HG03342 (cell line): Measurements from ENCODE around the gene LY86.
"Not testable (repeated sequence)": the region's sequence is repeated elsewhere in the genome, so short reads cannot be mapped to it uniquely, and the experiment has no call there.

ENCODE experiments used
- ATAC-seq: cut with Tn5 transposase; IDR thresholded peaks from one replicate; pipeline ENCODE4 v1.9.1; 2021; ENCODE audit warnings: mild to moderate bottlenecking, moderate library complexity; ENCODE audit not compliant: unreplicated experiment

LY86 gene

DNA sequence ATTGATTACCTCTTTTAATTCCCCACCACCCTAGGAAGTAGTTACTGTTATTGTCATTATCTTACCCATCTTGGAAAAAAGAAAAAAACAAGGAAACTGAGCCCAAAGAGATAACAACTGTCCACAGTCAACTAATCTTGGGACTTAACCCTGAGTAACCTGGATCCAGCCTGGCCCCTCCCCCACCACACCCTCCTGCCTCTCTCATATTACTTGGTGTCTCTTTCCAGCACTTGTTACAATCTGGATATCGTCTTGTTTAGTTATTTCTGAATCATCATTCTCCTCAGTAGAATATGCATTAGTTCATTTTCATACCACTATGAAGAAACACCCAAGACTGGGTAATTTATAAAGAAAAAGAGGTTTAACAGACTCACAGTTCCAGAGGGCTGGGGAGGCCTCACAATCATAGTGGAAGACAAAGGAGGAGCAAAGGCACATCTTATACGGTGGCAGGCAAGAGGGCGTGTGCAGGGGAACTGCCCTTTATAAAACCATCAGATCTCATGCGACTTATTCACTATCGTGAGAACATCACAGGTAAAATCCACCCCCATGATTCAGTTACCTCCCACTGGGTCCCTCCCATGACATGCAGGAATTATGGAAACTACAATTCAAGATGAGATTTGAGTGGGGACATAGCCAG, 60.3 kb downstream of the LY86 start:
- no peak for ATAC-seq

DNA sequence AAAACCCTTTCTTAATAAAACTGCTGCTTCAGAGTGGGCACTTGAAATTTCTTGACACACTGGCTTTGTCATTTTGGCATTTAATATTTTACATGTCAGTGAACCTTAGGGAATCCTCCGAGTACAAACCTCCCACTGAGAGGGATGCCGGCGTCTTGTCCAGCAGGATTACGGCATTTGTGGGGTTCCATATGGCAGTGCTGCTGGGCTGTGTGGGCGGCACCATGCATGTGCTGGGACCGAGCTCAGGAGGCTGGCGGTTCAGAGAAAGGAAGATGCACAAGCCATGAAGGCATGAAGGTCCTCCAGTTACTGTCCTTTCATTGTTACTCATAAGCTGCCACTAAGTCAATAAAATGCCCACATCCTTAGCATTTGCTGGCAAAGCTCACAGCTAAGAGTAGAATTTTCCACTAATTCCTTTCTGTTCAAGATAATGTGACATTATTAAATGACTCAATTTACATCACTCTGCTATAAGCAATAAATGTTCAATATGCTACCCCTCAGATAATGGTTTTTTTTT, 61.4 kb downstream of the LY86 start:
- ATAC-seq: no peak

DNA sequence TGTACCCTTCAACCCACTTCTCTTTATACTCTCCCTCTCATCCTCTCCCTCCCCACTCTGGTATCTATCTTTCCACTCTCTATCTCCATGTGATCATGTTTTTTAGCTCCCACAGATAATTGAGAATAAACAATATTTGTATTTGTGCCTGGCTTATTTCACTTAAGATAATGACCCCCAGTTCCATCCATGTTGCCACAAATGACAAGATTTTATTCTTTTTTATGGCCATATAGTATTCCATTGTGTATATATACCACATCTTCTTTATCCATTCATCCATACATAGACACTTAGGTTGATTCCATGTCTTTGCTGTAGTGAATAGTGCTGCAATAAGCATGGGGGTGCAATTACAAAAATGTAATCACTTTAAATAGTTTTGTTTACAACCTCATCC, 62.3 kb downstream of the LY86 start:
- no peak for ATAC-seq

DNA sequence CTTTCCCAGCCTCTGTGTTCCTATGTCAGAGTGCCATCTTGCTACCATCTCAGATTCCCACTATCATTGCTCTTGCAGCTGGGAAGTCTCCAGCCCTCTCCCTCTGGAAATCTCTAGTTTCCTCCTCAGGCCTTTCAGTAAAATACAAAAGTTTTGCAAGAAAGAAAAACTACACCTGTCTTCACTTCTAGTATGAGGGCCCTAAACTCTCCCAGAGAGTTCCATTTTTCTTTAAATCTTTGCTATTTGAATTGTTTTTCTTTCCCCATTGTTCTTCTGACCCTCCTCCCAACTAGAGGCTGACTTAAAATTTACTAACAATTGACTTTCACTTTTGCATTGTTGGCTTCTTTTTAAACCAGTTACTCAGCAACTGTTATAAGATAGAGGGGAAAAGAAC, 62.8 kb downstream of the LY86 start:
- ATAC-seq: no peak

DNA sequence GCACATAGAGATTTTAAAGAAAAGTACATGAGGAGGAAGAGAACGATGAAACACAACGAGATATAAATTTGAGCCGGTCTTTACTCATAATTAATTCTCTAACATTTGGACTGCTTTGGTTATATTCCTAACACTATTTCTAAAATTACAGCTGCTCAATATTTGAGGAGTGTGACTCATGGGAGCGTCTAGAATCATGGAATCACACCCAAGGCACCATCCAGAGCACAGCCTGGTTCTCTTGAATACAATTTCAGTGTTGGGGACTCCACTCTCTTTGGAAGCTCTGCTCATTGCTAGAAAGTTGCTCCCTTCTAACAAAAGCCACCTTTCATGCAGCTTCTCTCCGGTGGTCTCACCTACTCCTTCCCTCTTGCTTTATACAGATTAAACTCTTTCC, 64.4 kb downstream of the LY86 start:
- ATAC-seq: no peak

DNA sequence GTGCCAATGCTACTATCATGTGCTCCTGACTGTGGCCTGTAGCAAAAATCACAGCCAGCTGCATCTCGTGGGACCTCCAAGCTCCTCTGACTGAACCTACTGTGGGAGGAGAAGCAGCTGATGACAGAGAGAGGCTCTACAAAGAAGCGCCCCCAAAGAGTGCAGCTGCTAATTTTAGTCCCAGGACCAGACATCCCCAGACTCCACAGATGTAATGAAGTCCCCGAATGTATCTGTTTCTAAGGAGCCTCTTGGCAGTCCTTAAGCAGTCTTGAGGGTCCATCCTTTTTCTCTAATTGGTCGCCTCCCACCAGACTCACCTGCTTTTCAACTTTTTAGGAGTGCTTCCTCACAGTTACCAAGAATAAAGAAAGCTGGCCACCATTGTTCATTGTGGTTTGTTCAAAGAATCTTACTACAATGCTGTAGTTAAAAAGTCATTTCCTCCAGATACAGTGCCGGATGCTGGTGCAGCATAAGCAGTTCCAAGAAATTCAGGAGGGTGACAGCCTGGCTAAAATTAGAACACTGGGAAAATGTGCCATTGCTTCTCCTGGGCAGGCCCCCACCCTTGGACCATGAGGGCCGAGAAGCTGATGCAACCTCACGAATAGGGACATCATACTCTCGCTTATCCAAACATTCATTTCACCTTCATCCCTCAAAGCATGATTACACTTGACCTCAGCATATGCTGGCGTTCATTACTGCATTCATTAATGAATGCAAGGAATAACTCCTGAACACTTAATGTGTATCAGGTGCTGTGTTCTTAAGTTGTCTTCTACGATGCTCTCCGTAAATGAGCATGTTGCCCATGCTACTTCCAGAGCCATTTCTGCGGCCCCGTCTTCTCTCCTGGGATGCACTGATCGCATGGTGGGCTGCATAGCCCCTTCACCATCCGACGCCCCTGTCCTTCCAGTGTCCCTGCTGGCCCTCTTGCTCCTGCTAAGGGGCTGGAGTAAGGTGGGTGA, 66.4 kb downstream of the LY86 start:
- no peak for ATAC-seq

DNA sequence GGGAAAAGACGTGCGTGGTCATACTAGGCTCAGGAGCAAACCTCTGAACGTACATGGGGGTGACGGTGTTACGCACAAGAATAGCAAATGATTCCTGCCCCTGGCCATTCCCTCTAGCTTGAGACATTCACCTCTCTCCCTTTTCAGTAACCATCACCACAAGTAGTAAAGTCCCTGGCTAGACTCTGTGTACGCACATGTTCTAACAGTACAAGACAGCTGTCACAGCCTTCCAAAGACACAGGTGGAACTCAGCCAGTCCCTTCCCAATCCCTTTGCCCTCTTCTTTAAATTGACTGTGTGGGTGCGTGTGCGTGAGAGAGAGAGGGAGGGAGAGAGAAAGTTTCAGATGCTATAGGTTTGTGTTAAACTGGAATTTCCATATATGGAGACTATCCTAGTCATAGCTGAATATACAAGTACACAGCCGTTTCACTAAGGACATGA, 67.3 kb downstream of the LY86 start:
- no peak for ATAC-seq

DNA sequence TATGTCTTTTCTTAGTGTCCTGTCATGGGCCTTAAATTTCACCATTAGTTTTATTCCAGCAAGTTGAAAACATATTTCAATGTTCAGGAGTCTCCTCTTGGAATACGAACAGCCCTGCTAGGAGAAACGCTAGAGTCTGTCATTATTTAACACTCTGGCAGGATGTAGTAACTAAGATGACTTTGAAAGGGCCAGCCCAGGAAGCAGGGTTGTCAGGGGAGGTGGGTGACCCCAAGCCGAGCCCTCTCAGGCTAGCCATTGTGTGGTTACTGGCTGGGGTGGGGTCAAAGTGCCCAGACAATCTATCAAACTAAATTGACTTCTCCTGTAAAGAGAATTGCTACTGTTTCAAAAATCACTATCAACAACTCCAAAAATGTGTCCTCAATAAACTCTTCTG, 67.8 kb downstream of the LY86 start:
- ATAC-seq: no peak

DNA sequence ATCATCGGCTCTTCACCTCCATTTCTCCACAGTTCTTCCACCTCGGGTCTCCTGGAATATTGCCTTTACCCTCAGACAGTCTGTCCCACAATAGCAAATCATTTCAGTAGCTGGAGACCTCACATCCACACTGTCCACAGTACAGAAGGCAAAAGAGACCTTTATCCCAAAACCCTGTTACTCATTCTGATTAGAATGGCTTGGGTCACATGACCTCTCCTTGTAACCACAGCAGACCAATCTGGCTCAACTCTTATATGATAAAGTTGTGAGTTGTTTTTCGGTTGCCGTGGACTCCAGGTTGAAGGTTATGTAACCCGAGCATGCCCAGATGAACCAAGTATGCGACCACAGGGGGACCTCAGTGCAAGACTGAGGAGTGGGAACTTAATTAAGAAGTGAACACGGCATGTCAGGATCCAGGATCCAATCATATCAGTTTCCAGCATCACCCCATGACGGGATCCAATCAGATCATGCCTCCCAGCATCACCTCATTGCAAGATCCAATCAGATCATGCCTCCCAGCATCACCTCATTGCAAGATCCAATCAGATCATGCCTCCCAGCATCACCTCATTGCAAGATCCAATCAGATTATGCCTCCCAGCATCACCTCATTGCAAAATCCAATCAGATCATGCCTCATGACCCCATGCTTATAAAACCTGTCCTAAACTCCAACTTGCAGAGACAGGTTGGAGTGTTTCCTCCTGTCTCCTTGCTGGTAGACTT, 68.7 kb downstream of the LY86 start:
- ATAC-seq: no peak

DNA sequence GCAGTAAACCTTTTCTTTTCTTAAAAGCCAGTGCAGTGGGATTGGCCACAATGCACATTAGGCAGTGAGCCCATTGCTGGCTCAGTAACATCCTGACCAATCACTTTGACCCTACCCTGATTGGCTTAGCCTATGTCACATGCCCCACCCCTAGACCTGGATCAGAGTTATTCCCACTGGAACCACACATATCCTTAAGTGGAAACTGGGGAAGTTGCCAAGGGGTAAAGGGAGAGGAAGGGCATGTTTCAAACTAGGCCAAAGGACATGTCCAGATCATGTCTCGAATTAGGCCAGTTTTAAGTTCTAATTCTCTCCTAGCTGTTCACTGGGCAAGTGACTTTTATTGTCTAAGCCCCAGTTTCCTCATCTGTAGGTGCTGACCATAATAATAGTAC, 69.3 kb downstream of the LY86 start:
- no peak for ATAC-seq

DNA sequence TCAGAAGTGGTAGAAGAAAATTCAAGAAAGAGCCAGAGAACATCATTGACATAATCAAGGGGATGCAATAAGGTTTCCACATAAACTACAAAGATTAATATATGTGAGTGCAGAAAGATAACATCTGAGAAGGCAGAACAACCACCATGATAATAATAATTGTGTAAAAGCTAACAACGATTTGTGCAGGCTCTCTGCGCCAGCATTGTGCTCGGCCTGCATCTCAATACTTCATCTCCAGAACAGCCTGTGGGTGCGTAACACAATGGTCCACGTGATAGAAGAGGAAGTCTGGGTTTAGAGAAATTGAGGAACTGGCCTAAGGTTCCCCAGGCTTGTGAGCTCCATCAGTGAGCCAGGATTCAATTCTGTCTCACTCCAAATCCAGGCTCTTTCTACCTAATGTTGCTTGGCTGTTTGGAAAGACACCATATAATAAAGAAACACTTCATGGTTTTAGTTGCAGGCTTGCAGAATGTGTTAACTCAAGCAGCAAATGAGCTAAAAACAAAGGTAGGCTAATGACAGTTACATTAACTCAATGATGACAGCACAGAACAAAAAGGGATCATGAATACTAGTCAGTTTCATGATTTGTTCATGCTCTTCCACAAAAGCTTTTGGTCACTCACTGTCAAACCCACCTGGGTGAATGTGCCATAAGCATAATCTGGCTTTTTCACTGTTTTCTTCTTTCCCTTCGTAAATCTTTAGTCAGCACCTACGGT, 71.2 kb downstream of the LY86 start:
- ATAC-seq: peak; percentile 68

DNA sequence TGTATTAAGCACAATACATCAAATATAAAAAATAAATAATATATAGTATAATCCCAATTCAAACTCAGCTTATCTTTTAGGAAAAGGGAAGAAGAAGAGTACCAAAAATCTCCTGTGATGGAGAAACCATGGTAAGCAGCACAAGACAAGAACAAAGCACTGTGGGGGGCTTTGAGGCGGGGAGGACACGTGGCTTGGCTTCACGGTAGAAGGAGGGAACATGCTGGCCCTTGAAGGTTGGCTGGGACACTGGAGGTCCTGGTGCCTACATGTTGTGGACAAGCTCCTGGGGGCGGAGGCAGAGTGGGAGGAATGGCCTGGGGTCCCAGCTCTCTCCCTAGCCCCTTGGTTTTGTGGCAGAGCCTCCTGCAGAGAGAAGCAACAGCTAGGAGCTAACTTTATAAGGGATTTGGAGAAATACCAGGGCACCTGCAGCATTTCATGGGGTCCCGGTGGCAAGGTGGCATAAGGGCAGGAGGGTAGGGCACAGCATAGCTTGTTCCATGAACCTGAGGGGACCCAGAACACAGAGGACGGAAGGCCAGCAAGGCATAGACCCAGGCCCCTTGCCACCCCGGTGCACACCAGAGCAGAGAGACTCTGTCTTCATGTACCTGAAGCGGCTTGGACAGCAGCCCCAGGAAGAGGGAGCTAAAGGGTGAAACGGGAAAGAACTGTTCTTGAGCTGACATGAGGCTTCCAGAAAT, 72.0 kb downstream of the LY86 start:
- ATAC-seq: no peak

DNA sequence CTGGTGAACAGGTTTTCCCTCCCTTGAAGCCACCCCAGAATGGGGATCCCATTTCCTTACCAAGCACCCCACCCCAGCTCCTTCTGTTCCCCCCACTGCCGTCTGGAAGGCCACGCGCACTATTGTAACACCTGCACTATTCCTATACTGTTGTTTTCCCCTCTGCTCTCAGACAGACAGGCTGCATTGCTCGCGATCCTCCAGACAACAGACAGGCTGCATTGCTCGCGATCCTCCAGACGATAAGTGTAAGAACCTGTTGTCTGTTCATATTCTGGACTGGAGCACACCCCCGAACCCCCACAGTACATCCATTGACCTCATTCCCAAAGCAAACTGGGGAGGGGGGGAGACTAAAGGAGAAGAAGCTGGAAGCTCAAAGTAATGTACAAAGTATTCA, 72.7 kb downstream of the LY86 start:
- no peak for ATAC-seq

DNA sequence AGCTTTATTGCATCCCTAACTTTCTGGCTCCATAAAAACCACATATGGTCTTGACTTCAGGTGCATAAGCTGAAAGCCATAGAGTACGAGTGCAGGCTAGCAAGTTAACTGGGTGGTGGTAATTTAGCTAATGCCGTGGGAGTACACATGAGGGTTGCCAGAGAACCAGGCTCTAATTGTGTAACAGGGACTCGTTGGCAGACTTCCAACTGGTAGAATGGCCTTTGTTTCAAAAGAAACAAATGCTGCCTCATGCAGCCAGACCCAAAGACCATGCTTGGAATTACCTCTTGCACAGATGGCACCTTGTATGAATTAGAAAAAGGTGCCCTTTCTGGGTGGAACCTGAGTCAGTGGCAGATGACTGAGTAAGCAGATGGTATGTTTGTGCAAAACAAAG, 73.2 kb downstream of the LY86 start:
- no peak for ATAC-seq

DNA sequence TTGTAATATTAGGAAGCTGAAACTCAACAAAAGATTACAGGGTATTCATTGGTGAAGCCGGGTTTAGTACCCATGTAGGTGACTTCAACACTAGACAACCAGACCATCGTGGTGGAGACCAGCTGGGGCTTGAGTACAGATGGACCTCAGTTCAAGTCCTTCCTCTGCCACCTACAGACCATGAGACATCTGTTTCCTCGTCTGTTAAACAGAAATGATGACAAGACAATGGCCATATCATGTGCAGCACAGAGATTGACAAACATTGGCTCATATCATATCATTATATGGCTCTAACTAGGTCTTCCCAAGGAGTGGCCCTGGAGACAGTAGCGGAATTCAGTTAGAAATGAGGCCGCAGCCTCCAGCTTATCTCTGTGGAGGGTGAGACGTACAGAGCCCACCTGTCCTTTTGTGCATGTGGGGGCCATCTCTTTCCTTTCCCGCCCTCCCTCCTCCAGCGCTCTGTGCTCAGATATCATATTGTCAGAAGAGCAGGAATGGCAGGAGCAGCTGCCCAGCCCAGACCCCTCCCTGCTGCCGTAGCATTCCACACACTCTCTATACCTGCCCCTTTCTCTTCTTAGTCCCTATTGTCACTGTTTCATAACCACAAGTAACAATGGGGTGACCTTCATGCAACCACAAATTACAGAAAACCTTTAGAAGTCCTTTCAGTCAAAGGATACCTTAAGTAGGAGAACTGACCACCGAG, 75.1 kb downstream of the LY86 start:
- no peak for ATAC-seq

DNA sequence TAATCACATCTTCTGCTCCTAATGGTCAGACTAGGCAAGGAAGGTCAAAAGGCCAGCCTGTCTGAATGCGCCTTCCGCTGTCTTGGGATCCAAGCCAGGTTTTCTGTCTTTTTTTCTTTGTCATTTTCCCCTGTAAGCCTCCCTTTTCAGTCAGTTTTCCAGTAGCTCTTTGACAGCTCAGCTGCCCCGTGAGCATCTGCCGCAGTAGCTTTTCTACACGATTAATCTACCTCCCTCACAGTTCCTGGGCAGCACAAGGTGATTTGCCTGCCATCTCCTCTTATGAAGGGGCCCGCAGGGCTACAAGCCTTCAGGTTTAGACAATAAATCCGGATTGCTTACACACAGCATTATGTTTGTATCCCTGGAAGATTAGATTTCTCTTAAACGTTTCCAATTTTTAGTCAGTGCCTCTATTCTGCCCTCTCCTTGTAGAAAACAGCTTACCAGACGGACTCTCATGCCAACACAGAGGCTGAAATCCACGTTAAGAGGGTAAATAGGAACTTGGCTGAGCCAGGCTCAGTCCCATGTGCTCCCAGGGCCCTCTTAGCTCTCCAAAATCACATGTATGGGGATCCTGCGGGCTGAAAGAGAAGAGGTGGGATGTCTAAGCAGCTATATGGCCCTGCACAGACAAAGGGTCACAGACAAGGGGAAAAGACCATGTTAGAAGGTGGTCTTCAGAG, 77.2 kb downstream of the LY86 start:
- ATAC-seq: no peak

DNA sequence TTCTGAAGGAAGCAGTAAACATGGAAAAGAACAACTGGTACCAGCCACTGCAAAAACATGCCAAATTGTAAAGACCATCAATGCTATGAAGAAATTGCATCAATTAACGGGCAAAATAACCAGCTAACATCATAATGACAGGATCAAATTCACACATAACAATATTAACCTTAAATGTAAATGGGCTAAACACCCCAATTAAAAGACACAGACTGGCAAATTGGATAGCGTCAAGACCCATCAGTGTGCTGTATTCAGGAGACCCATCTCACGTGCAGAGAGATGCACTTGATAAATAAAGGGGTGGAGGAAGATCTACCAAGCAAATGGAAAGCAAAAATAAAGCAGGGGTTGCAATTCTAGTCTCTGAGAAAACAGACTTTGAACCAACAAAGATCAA, 81.6 kb downstream of the LY86 start:
- ATAC-seq: not testable (repeated sequence)

DNA sequence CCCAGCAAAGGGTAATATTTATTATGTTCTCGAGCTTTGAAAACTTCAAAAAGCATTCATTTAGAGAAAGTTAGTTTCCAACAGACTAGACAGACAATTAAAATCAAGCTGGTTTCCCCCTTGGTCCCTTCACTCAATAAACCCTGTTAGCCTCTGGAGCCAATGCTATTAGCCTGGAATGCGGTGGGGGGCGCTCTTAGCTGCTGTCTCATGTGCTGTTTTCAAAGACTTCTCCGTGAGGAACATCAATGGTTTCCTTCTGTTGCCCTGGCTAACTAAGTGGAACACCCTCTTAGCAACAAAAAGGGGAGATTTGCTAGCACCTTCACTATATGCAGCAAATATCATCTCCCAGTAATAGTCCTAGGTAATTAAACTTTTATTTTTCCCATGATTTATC, 86.4 kb downstream of the LY86 start:
- no peak for ATAC-seq

DNA sequence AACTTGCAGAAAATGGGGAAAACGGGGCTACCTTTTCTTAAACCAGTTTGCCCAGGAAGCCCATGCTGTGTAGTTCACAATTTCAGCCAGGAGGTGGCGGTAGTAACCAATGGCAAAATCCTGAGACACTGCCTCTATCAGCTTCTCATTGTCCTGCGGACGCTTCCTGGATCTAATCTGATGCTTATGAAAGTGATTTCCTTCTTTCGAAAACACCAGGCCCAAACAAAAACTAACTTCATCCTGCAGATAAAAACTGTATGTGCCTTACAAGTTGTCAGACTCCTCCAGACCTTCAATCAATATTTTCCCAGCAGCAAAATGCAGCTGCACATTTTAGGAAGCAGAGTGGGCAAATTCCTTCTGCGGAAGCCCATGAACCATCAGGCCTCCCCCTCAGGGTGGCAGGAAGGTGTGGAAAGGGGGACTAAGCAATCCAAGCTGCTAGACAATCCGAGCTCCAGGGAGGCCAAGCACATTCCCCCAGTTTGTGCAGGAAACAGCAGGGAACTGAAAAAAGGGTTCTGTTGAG, 88.5 kb downstream of the LY86 start:
- no peak for ATAC-seq
